ENCODE data around the gene ATF3. TPM values are rescaled to one million over a fixed set of nuclear protein-coding genes. Genes with fewer than 3 reads are reported as not detected.

ATF3 gene
- 3.4 and 7.2 TPM in 2 replicates for polyA plus RNA-seq
- 2.2 and 3.4 TPM in 2 replicates for polyA minus RNA-seq

GRCh38 chr1:212608392-212608958, at the start of gene ATF3:
TSS of gene ATF3 (plus strand) at chr1:212608761. CDS start at chr1:212615022, 6,261 bp downstream.
- Histone ChIP-seq H3K4me2 (ENCODE audit: low read length) (peak within 1 kb of the TSS; percentile 78), H3K79me2 (replicated peaks; ENCODE audit: insufficient read depth, low read length) (no peaks in the 10 kb centered on the region), H3K9me2 (ENCODE audit: insufficient read depth, low read length) (no peaks in the 10 kb centered on the region), H3F3A (ENCODE audit: insufficient read depth, low read length, poor library complexity, severe bottlenecking) (peaks cover 4% of the 10 kb centered on the region), H3K27me3 (ENCODE audit: insufficient read depth, low read depth, low read length) (peaks cover 71% of the 10 kb centered on the region), H3K27ac (ENCODE audit: low read length) (peak within 1 kb of the TSS; percentile 63), H3K9me3 (ENCODE audit: low read length) (no peaks in the 10 kb centered on the region), H4K20me1 (ENCODE audit: insufficient read depth) (no peaks in the 10 kb centered on the region), H2AFZ (ENCODE audit: low read depth, low read length) (peak within 1 kb of the TSS; percentile 45), H3K9ac (ENCODE audit: low read length) (peak within 1 kb of the TSS; percentile 80), H3K36me3 (ENCODE audit: insufficient read depth, low read length) (no peaks in the 10 kb centered on the region), H3K4me3 (ENCODE audit: low read length) (peak within 1 kb of the TSS; percentile 88)
- TF ChIP-seq EP300 (conservative IDR thresholded peaks at IDR 0.05; ENCODE audit: poor library complexity, severe bottlenecking) (peak; percentile 21), EZH2 (IDR thresholded peaks at IDR 0.05; ENCODE audit: borderline replicate concordance, insufficient read depth, low read length, poor library complexity, severe bottlenecking) (no peak), MXI1 (conservative IDR thresholded peaks at IDR 0.05; ENCODE audit: poor library complexity, severe bottlenecking) (peak; percentile 32), RAD21 (conservative IDR thresholded peaks at IDR 0.05) (no peak), REST (IDR thresholded peaks at IDR 0.05; ENCODE audit: borderline replicate concordance) (peak; percentile 63), SMC3 (conservative IDR thresholded peaks at IDR 0.05; ENCODE audit: poor library complexity) (peak; percentile 21), POLR2AphosphoS5 (IDR thresholded peaks at IDR 0.05) (peak; percentile 88), TAF1 (IDR thresholded peaks at IDR 0.05; ENCODE audit: low read depth) (peak; percentile 15), CTCF (IDR thresholded peaks at IDR 0.05; ENCODE audit: poor library complexity, severe bottlenecking) (no peak)

- H3K27ac ChIP-seq (ENCODE audit: low read length): peak overlapping the region; percentile 60
- H3K9me2 ChIP-seq (ENCODE audit: insufficient read depth, low read length): no peaks in the 10 kb centered on the region
- no peak for TF ChIP-seq TAF1 (IDR thresholded peaks at IDR 0.05; ENCODE audit: low read depth)
- TF ChIP-seq CTCF (IDR thresholded peaks at IDR 0.05; ENCODE audit: poor library complexity, severe bottlenecking): no peak
- no peak for TF ChIP-seq MXI1 (conservative IDR thresholded peaks at IDR 0.05; ENCODE audit: poor library complexity, severe bottlenecking)
- no peak for TF ChIP-seq REST (IDR thresholded peaks at IDR 0.05; ENCODE audit: borderline replicate concordance)
- no peak for TF ChIP-seq EP300 (conservative IDR thresholded peaks at IDR 0.05; ENCODE audit: poor library complexity, severe bottlenecking)
- TF ChIP-seq EZH2 (IDR thresholded peaks at IDR 0.05; ENCODE audit: borderline replicate concordance, insufficient read depth, low read length, poor library complexity, severe bottlenecking): no peak
- TF ChIP-seq RAD21 (conservative IDR thresholded peaks at IDR 0.05): no peak
- no peak for TF ChIP-seq POLR2AphosphoS5 (IDR thresholded peaks at IDR 0.05)
- no peak for TF ChIP-seq SMC3 (conservative IDR thresholded peaks at IDR 0.05; ENCODE audit: poor library complexity)
- no peak overlapping the region for H2AFZ ChIP-seq (ENCODE audit: low read depth, low read length)
- no peaks in the 10 kb centered on the region for H3F3A ChIP-seq (ENCODE audit: insufficient read depth, low read length, poor library complexity, severe bottlenecking)
- H3K36me3 ChIP-seq (ENCODE audit: insufficient read depth, low read length): no peaks in the 10 kb centered on the region
- no peak overlapping the region for H3K4me3 ChIP-seq (ENCODE audit: low read length)
- H3K9ac ChIP-seq (ENCODE audit: low read length): no peak overlapping the region
- no peaks in the 10 kb centered on the region for H4K20me1 ChIP-seq (ENCODE audit: insufficient read depth)
- no peaks in the 10 kb centered on the region for H3K9me3 ChIP-seq (ENCODE audit: low read length)
- peaks cover 4% of the 10 kb centered on the region for H3K27me3 ChIP-seq (ENCODE audit: insufficient read depth, low read depth, low read length)
- no peaks in the 10 kb centered on the region for H3K79me2 ChIP-seq (replicated peaks; ENCODE audit: insufficient read depth, low read length)
- no peak overlapping the region for H3K4me2 ChIP-seq (ENCODE audit: low read length)
Observed at GRCh38 chr1:212559929-212560328, 48.6 kb upstream of the ATF3 start.
